GM23338 (cell line): ENCODE results near the gene RGL3. TPM values are rescaled to one million over a fixed set of nuclear protein-coding genes. Genes with fewer than 3 reads are reported as not detected.

ENCODE experiments used
- ATAC-seq: fragments of 200-7000 bp; cut with Tn5 transposase; 3 replicates; pipeline ENCODE4 v1.9.1; 2020
- DNase-seq: peaks from one replicate; pipeline ENCODE4 v3.0.0-alpha.2; 2015; ENCODE audit warnings: low spot score
- H2AFZ ChIP-seq: fragments of 200-600 bp; sonication (generic); 2 replicates; pipeline ENCODE4 v1.8.0; 2016; ENCODE audit warnings: antibody characterized with exemption, mild to moderate bottlenecking, moderate library complexity
- H3F3A ChIP-seq: fragments of 200-600 bp; sonication (generic); replicated peaks from 2 replicates; pipeline ENCODE4 v1.8.0; 2017; ENCODE audit warnings: antibody characterized with exemption, mixed run types, low read depth
- H3K27ac ChIP-seq: fragments of 200-600 bp; sonication (generic); 2 replicates; pipeline ENCODE4 v1.6.1; 2016; ENCODE audit warnings: low read depth
- H3K27me3 ChIP-seq: fragments of 200-600 bp; sonication (generic); 2 replicates; pipeline ENCODE4 v1.8.0; 2016; ENCODE audit warnings: mild to moderate bottlenecking, mixed run types, moderate library complexity; ENCODE audit not compliant: insufficient read depth
- H3K36me3 ChIP-seq: fragments of 200-600 bp; sonication (generic); 2 replicates; pipeline ENCODE4 v1.8.0; 2016; ENCODE audit warnings: mild to moderate bottlenecking; ENCODE audit not compliant: insufficient read depth
- H3K4me1 ChIP-seq: fragments of 200-600 bp; sonication (generic); 2 replicates; pipeline ENCODE4 v1.8.0; 2016; ENCODE audit warnings: mild to moderate bottlenecking, moderate library complexity; ENCODE audit not compliant: insufficient read depth
- H3K4me2 ChIP-seq: fragments of 200-600 bp; sonication (generic); 2 replicates; pipeline ENCODE4 v1.7.1; 2017; ENCODE audit warnings: mixed run types
- H3K4me3 ChIP-seq: fragments of 200-600 bp; sonication (generic); 2 replicates; pipeline ENCODE4 v1.6.1; 2016; ENCODE audit warnings: mixed run types
- H3K79me2 ChIP-seq: fragments of 200-600 bp; sonication (generic); replicated peaks from 2 replicates; pipeline ENCODE4 v1.8.0; 2017; ENCODE audit warnings: mild to moderate bottlenecking; ENCODE audit not compliant: insufficient read depth
- H3K9me2 ChIP-seq: fragments of 200-600 bp; sonication (generic); 2 replicates; pipeline ENCODE4 v1.8.0; 2017; ENCODE audit not compliant: insufficient read depth
- H4K20me1 ChIP-seq: fragments of 200-600 bp; sonication (generic); replicated peaks from 2 replicates; pipeline ENCODE4 v1.8.0; 2017; ENCODE audit warnings: mild to moderate bottlenecking; ENCODE audit not compliant: insufficient read depth
- H3K27ac Mint-ChIP-seq: 2 replicates; pipeline ENCODE4 v1.8.0; 2020; ENCODE audit warnings: inconsistent platforms, mild to moderate bottlenecking, moderate library complexity, mixed read lengths
- H3K27me3 Mint-ChIP-seq: 3 replicates; pipeline ENCODE4 v1.8.0; 2022; ENCODE audit warnings: low read depth, mild to moderate bottlenecking, moderate library complexity, mixed read lengths, inconsistent platforms; ENCODE audit not compliant: insufficient read depth, poor library complexity
- H3K36me3 Mint-ChIP-seq: 3 replicates; pipeline ENCODE4 v1.8.0; 2021; ENCODE audit warnings: low read depth, mild to moderate bottlenecking, inconsistent platforms, moderate library complexity, mixed read lengths
- H3K4me1 Mint-ChIP-seq: 3 replicates; pipeline ENCODE4 v1.8.0; 2020; ENCODE audit warnings: mild to moderate bottlenecking, inconsistent platforms, mixed read lengths
- H3K4me3 Mint-ChIP-seq: 3 replicates; pipeline ENCODE4 v1.8.0; 2021; ENCODE audit warnings: moderate library complexity, mild to moderate bottlenecking, inconsistent platforms, mixed read lengths
- H3K9me3 Mint-ChIP-seq: 3 replicates; pipeline ENCODE4 v1.8.0; 2020; ENCODE audit warnings: moderate library complexity, mild to moderate bottlenecking, inconsistent platforms, mixed read lengths
- CREB1 ChIP-seq: fragments of 250-450 bp; sonication (Bioruptor Pico); IDR thresholded peaks from 2 replicates; pipeline ENCODE4 v1.5.0; 2020; ENCODE audit warnings: low read depth, mild to moderate bottlenecking, moderate library complexity
- CTCF ChIP-seq, 2 experiments: fragments of 200-600 bp in 1 of 2; sonication (generic) in 1 of 2; conservative IDR thresholded peaks; 2 replicates each; pipeline versions ENCODE4 v1.5.1 to v1.6.1; 2016 to 2017; ENCODE audit warnings: antibody characterized with exemption in 2 of 2, low read depth in 2 of 2, mild to moderate bottlenecking in 2 of 2, moderate library complexity in 1 of 2
- ETS1 ChIP-seq: IDR thresholded peaks from 2 replicates; pipeline ENCODE4 v1.6.1; 2016; ENCODE audit warnings: antibody characterized with exemption
- EZH2 ChIP-seq: fragments of 200-600 bp; sonication (generic); IDR thresholded peaks from one replicate; pipeline ENCODE4 v1.8.0; 2017; ENCODE audit warnings: antibody characterized with exemption, mild to moderate bottlenecking, low read depth; ENCODE audit not compliant: unreplicated experiment
- EZH2phosphoT487 ChIP-seq: fragments of 200-600 bp; sonication (generic); IDR thresholded peaks from one replicate; pipeline ENCODE4 v1.8.1; 2018; ENCODE audit warnings: antibody characterized with exemption; ENCODE audit not compliant: unreplicated experiment
- JUNB ChIP-seq: IDR thresholded peaks from one replicate; pipeline ENCODE4 v1.6.1; 2016; ENCODE audit warnings: antibody characterized with exemption; ENCODE audit not compliant: unreplicated experiment
- NANOG ChIP-seq: IDR thresholded peaks from 2 replicates; pipeline ENCODE4 v1.6.1; 2016; ENCODE audit warnings: antibody characterized with exemption, borderline replicate concordance
- POLR2AphosphoS5 ChIP-seq: IDR thresholded peaks from 2 replicates; pipeline ENCODE4 v1.6.1; 2016; ENCODE audit warnings: antibody characterized with exemption, low read depth
- REST ChIP-seq: IDR thresholded peaks from one replicate; pipeline ENCODE4 v1.6.1; 2018; ENCODE audit warnings: antibody characterized with exemption; ENCODE audit not compliant: unreplicated experiment
- STAT1 ChIP-seq: IDR thresholded peaks from one replicate; pipeline ENCODE4 v1.6.1; 2016; ENCODE audit warnings: antibody characterized with exemption; ENCODE audit not compliant: unreplicated experiment
- ZNF114 ChIP-seq: fragments of 250-450 bp; sonication (Bioruptor Pico); IDR thresholded peaks from 2 replicates; pipeline ENCODE4 v1.5.0; 2020; ENCODE audit warnings: mild to moderate bottlenecking, moderate library complexity
- ZNF331 ChIP-seq: fragments of 250-450 bp; sonication (Bioruptor Pico); IDR thresholded peaks from 2 replicates; pipeline ENCODE4 v1.5.0; 2020; ENCODE audit warnings: low read depth, mild to moderate bottlenecking, moderate library complexity
- ZNF462 ChIP-seq: fragments of 250-450 bp; sonication (Bioruptor Pico); IDR thresholded peaks from 2 replicates; pipeline ENCODE4 v1.5.0; 2020; ENCODE audit warnings: mild to moderate bottlenecking, moderate library complexity
- polyA plus RNA-seq: library from polyadenylated mRNA; unstranded; fragments of >200 nt; fragmentation: Nextera tagmentation; extraction: Ambion mirVana; gene quantifications from 2 replicates; pipeline ENCODE4 v1.2.1, GENCODE V29; 2016
- total RNA-seq: library from RNA; depleted of rRNA; stranded (reverse); fragments of >200 nt; shearing (Covaris generic); gene quantifications from 2 replicates; pipeline ENCODE4 v1.2.3, GENCODE V29; 2014

The RGL3 gene
- total and polyA plus RNA-seq, 2 experiments from 2014 or later = 48.8 to 49.4 TPM

- no peak overlapping the region for H2AFZ ChIP-seq
Observed at GRCh38 chr19:11423791-11424181, 4.7 kb upstream of the RGL3 start.

More at GRCh38 chr19:11423791-11424181, 4.7 kb upstream of the RGL3 start:
- Mint-ChIP-seq H3K36me3 (no peaks in the 10 kb centered on the region), H3K9me3 (peaks cover 2% of the 10 kb centered on the region; the same call in 1 of the 3 replicates), H3K4me1 (peaks cover 15% of the 10 kb centered on the region), H3K27me3 (peaks cover 48% of the 10 kb centered on the region), H3K4me3 (no peak overlapping the region), H3K27ac (no peak overlapping the region)
- H4K20me1 ChIP-seq = no peaks in the 10 kb centered on the region
- peak; percentile 27 for DNase-seq
- H3K79me2 ChIP-seq = no peaks in the 10 kb centered on the region
- no peaks in the 10 kb centered on the region for H3K36me3 ChIP-seq
- peaks cover 20% of the 10 kb centered on the region for H3F3A ChIP-seq
- H3K27me3 ChIP-seq = peaks cover 45% of the 10 kb centered on the region
- TF ChIP-seq CTCF (conservative IDR thresholded peaks at IDR 0.05; ENCODE audit: low read depth in 2 of 2) (no peak), ETS1 (no peak), CREB1 (CRISPR knock-in tag) (no peak), ZNF114 (CRISPR knock-in tag) (no peak), EZH2phosphoT487 (no peak), POLR2AphosphoS5 (no peak), ZNF462 (no peak), STAT1 (no peak), REST (no peak), JUNB (no peak), EZH2 (no peak), NANOG (no peak), ZNF331 (CRISPR knock-in tag) (no peak)
- no peak overlapping the region for H3K4me3 ChIP-seq
- peaks cover 26% of the 10 kb centered on the region for H3K4me1 ChIP-seq
- ATAC-seq = no peak
- H3K9me2 ChIP-seq = no peaks in the 10 kb centered on the region
- H3K27ac ChIP-seq = no peak overlapping the region
- peak overlapping the region; percentile 100 for H3K4me2 ChIP-seq
